Right forelimb (tissue), 1 donor: ENCODE measurements around the gene TAC4.
"Not testable (repeated sequence)": the region's sequence is repeated elsewhere in the genome, so short reads cannot be mapped to it uniquely, and the experiment has no call there.

ENCODE experiments used
- DNase-seq: peaks from one replicate; pipeline ENCODE4 v3.0.0-alpha.2; 2018

Gene TAC4

GRCh38 chr17:49842371-49842770 lies 5.5 kb downstream of the TAC4 start:
- no peak for DNase-seq

- DNase-seq = no peak
These were observed 6.3 kb downstream of the TAC4 start for GRCh38 chr17:49841548-49841947.

- no peak for DNase-seq
These were observed 8.4 kb downstream of the TAC4 start for GRCh38 chr17:49839455-49839854.

- DNase-seq = no peak
These were observed 11.5 kb downstream of the TAC4 start for GRCh38 chr17:49836111-49837030.

GRCh38 chr17:49835472-49835871 lies 12.4 kb downstream of the TAC4 start:
- DNase-seq = no peak

GRCh38 chr17:49834118-49834743 lies 13.6 kb downstream of the TAC4 start:
- DNase-seq = no peak

- no peak for DNase-seq
These were observed 14.8 kb downstream of the TAC4 start for GRCh38 chr17:49832840-49833599.

GRCh38 chr17:49830605-49831004 lies 17.3 kb downstream of the TAC4 start:
- DNase-seq = no peak

GRCh38 chr17:49829026-49829425 lies 18.8 kb downstream of the TAC4 start:
- DNase-seq = no peak

GRCh38 chr17:49828325-49828724 lies 19.5 kb downstream of the TAC4 start:
- not testable (repeated sequence) for DNase-seq

GRCh38 chr17:49825645-49826044 lies 22.2 kb downstream of the TAC4 start:
- no peak for DNase-seq

GRCh38 chr17:49823614-49824013 lies 24.3 kb downstream of the TAC4 start:
- no peak for DNase-seq

GRCh38 chr17:49822829-49823228 lies 25.0 kb downstream of the TAC4 start:
- DNase-seq = no peak

GRCh38 chr17:49821916-49822315 lies 26.0 kb downstream of the TAC4 start:
- no peak for DNase-seq

- no peak for DNase-seq
These were observed 26.4 kb downstream of the TAC4 start for GRCh38 chr17:49821466-49821865.

- no peak for DNase-seq
These were observed 27.1 kb downstream of the TAC4 start for GRCh38 chr17:49820773-49821172.

- DNase-seq = no peak
These were observed 28.2 kb downstream of the TAC4 start for GRCh38 chr17:49819651-49820050.

GRCh38 chr17:49819138-49819537 lies 28.7 kb downstream of the TAC4 start:
- no peak for DNase-seq

- no peak for DNase-seq
These were observed 29.9 kb downstream of the TAC4 start for GRCh38 chr17:49817993-49818392.

GRCh38 chr17:49815761-49816281 lies 32.0 kb downstream of the TAC4 start:
- no peak for DNase-seq

- DNase-seq = no peak
These were observed 32.9 kb downstream of the TAC4 start for GRCh38 chr17:49814781-49815529.

GRCh38 chr17:49809056-49809455 lies 38.8 kb downstream of the TAC4 start:
- DNase-seq = no peak

GRCh38 chr17:49798738-49799137 lies 49.1 kb downstream of the TAC4 start:
- DNase-seq = no peak
